GM18508 (cell line): ENCODE results near the gene PTGIR.
"Not testable (repeated sequence)": the region's sequence is repeated elsewhere in the genome, so short reads cannot be mapped to it uniquely, and the experiment has no call there.

Source experiments
- ATAC-seq: cut with Tn5 transposase; IDR thresholded peaks from one replicate; pipeline ENCODE4 v1.9.1; 2021; ENCODE audit warnings: moderate number of reproducible peaks; ENCODE audit not compliant: insufficient read depth, unreplicated experiment

Gene PTGIR

DNA sequence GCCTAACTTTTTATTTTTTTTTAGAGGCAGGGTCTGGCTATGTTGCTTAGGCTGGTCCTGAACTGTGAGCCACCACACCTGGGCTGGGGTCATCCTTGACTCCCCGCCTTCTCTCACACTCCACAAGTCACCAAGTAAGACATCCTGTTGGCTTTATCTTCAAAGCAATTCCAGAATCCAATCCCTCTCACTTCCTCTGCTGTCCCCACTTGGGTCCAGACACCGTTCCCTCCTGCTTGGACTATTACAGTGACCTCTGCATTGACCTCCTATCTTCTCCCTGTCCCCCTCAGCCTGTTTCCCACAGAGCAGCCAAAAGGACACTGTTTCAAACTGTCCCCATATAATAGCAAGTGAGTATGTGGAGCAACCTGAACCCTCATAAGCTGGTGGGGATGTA lies 15.8 kb upstream of the PTGIR start:
- ATAC-seq: no peak

DNA sequence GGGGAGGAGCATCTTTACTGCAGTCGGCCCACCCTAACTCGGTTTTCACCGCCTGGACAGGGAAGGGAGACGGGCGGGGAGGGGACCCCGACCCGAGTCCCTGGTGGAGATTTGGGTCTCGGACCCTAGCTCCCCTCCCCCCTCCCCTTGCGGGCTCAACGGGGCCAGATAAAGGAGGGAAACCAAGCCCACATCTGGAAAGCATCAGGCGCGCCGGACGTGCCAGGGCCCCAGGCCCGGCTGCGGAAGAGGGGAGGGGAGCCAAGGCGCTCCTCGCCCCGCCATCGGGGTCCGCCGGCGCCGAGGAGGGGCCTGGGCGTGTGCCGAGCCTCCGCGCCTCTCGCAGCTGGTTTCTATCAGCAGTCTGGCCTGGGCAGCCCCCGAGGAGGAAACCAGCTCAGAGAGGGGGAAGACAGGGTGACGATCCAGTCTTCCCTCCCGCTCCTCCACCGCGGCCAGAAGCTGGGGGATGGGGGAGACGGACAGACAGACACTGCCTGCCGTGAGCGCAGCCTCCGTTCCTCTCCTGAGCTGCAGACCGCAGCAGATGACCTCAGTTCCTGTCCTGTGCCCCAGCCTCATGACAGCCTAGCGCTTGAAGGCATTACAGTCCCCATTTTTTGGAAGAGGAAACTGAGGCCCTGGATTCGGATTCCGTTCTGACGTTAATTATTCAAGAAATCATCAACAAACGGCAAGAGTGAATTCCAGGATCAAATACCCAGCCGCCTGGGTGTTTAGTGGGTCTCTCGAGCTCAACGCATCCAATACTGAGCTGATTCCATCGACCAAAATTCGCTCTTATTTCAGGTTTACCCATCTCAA lies 14.7 kb upstream of the PTGIR start:
- ATAC-seq: no peak

- no peak for ATAC-seq
These were observed 12.3 kb upstream of the PTGIR start for GRCh38 chr19:46637224-46637623.

DNA sequence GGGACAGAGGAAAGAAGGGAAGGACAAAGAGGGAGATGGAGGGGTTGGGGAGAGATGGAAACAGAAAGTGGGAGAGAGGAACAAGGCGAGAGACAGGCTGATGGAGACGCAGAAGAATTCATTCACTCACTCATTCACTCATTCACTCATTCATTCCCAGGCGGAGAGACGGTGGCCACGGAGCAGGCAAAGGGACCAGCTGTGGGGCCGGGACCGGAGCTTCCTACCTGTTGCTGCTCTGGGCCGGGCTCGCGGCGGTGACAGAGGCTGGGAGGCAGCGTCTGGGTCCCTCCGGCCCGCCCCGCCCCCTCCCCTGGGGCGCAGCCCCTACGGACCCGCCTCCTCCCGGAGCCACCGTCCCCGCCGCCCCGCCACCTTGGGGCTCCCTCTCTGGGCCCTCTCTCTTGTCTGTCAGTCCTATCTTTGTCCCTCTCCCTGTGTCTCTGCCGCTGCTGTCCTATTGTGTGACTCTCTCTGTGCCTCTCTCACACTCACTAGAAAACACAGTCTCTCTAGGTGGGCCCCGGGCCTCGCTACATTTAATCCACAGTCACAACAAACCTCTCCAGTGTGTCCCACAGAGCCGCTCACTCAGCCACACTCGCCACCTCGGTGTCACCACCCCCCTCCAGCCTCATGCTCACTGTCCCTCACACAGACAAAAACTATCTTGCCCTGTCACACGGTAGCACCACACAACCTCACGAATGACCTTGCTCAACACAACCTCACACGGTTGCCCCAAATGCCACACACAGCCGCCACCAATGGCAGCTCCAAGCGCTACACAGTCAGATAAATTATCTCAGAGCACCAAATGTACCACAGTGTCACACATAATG lies 11.3 kb upstream of the PTGIR start, which contains the start of gene GNG8:
Gene GNG8 (minus strand): TSS at position 283 of the 842 bp plus-strand sequence. CDS start 1,520 bp downstream, outside the sequence.
- ATAC-seq: no peak

GRCh38 chr19:46634656-46635218 lies 9.8 kb upstream of the PTGIR start:
- no peak for ATAC-seq

- no peak for ATAC-seq
These were observed 9.3 kb upstream of the PTGIR start for GRCh38 chr19:46634045-46634655.

- ATAC-seq: no peak
These were observed 8.2 kb upstream of the PTGIR start for GRCh38 chr19:46633130-46633529.

GRCh38 chr19:46631481-46631880 lies 6.6 kb upstream of the PTGIR start:
- ATAC-seq: no peak

DNA sequence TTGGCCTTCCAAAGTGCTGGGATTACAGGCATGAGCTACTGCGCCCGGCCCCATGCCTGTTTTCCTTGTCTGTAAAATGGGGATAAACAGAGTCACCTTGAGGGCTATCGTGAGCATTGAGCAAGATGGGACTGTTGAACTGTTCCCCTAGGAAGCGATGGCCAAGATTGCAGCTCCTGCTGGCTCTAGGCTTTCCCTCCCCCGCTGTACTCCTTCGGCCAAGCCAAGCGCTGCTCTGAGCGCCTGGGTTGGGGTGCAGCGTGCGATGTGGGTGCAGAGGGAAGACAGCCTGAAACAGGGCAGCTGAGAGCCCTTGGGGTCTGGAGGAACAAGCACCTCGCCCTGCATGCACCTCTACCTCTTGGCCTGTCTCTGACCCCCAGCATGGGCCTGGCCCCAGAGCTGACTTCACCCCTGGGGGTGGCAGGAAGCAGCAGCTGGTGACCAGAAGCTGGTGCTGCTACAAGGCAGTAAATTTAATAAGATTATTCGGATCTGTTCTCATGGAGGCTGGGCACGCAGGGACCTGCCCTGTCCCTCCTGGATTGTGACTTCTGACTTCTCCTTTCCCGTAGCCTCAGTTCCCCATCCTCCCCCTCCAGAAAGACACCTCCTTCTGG lies 5.8 kb upstream of the PTGIR start:
- ATAC-seq: no peak

GRCh38 chr19:46629546-46630025 lies 4.7 kb upstream of the PTGIR start:
- ATAC-seq: no peak

DNA sequence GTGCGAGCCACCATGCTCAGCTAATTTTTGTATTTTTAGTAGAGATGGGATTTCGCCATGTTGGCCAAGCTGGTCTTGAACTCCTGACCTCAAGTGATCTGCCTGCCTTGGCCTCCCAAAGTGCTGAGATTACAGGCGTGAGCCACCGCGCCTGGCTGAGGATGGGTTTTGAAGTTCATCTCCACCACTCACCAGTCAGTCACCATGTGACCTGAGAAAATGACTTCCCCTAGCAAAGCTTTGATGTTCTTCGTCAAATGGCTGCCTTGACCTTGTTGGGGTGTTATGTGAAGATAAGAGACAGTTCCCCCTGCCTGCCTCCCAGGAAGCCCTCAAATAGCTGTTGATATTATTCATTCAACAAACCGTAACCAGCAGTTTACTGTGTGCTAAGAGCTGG lies 4.1 kb upstream of the PTGIR start:
- ATAC-seq: not testable (repeated sequence)

- no peak for ATAC-seq
These were observed 1.6 kb upstream of the PTGIR start for GRCh38 chr19:46626446-46626845.

GRCh38 chr19:46625731-46626130 lies 842 bp upstream of the PTGIR start:
- no peak for ATAC-seq

DNA sequence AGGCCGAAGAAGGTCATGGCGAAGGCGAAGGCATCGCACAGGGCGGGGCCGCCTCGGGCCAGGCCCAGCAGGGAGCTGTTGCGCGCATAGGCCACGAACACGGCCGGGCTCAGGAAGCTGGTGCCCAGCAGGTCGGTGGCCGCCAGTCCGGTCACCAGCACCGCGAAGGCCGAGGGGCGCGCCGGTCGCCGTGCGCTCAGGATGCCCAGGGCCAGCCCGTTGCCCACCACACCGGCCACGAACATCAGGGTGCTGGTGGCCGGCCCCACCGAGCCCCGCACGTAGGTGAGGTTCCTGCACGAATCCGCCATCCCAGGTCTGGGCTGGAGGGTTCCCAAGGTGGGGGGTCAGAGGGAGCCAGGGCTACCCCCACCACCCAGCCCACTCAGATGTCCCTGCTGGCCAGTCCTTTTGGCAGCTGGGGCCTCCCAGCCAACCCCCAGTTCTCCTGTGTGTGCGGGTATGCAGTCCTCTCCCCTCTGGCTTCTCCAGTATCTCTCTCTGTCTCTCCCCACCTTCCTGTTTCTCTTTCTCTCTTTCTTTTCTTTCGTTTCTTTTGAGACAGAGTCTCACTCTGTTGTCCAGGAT lies 880 bp downstream of the PTGIR start:
- ATAC-seq: no peak

- no peak for ATAC-seq
These were observed 2.8 kb downstream of the PTGIR start for GRCh38 chr19:46622118-46622446.

GRCh38 chr19:46621191-46622117 lies 3.4 kb downstream of the PTGIR start:
- no peak for ATAC-seq

DNA sequence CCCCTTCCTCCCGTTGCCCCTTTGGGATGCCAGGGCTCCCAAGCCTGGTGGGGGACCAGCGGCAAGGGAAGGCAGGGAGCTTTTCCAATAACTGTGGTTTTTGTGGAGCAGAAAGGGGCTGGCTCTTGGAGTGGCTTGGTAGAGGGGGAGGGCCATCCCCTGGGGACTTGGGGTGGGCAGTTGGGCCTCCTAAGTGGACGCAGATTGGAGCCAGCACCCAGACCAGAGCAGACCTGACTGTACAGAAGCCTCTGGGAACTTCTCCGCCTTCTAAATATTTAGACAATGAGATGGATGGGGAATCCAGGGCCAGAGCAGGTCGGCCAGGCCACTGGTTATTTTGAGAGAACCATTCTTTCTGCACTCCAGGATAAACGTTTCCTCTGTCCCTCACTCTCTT lies 4.2 kb downstream of the PTGIR start:
- ATAC-seq: no peak

- ATAC-seq: no peak
These were observed 4.6 kb downstream of the PTGIR start for GRCh38 chr19:46620267-46620666.
